Activated effector memory CD4-positive, alpha-beta T cell treated with anti-CD3 and anti-CD28 coated beads, Interleukin-2, amount 50 U/mL, for 16 hours (primary cell): Measurements from ENCODE around the gene SARM1.
"Not testable (repeated sequence)": the region's sequence is repeated elsewhere in the genome, so short reads cannot be mapped to it uniquely, and the experiment has no call there.

ENCODE experiments used
- DNase-seq: peaks from one replicate; pipeline ENCODE4 v3.0.0-alpha.2; 2020

SARM1 gene

DNA sequence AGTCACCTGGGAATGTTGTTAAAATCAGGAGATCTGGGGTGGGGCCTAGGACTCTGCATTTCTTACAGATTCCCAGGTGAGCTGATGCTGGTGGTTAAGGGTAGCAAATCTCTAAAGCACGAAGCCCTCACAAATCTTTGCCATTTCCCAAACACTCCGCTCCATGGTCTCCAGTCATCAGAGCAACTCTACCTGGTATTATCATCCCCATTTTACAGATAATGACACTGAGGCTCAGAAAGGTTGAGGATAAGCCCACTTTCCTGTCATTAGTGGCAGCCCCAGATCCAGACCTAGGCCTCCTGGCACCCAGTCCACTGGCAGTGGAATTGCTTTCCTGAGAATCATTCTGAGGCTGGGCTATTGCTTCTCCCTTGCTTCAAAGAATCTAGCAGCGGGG, 25.8 kb downstream of the SARM1 start:
- DNase-seq, result no peak

DNA sequence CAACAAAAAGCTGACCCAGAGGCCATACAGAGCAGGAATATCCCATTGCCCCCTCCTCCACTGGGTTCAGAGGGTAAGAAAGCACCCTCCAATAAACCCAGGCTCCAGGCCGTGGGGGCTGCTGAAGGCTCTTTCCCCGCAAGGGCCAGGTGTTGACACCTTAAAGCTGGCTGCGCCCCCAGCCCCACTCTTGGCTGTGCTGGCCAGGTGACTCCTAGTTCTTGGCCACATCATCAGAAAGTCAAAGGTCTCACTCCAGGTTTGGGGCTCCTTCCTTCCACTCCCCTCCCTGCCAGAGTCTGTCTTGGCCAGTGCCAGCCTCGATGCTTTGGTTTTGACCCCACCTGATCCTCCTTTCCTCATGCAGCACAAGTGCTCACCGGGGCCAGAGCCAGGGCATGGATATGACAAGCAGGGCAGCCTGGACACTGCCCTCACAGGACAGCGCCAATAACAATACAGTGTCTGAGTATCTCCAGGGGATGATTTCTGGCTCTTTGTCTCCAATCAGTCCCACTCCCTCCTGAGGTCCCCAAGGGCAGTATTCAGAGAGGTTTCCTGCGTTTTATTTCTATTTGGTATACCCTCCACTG, 26.3 kb downstream of the SARM1 start:
- DNase-seq, result no peak

DNA sequence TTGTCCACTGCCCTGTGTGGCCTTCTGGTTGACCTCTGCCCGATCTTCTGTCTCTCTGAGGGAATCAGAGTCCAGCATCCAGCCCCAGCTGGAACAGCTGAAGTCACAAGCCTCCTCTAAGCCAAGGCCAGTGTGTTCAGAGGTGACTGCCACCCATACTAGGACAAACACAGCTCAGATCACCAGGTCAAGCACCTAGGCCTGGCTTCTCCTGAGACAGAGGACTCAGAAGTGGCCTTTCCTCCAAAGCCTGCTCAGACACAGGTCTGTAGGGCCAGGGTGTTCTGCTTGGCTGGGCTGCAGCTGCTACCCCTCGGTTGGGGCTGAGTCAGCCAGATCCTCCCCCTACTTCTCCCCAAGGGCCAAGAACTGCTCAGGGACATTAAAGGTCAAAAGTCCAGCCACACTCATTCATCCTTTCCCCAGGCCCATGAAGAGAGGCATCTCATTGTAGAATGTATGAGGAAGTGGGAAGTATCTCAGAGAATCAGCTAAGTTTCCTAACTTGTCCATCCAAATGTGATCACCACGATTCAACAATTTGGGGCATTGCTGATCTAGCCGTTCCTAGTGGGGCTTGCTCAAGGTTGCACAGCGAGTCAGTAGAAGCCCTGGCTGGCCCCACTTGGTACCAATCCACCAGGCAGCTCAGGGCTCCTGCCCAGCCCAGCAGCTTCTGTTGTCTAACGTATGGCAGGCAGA, 26.9 kb downstream of the SARM1 start:
- DNase-seq, result no peak

DNA sequence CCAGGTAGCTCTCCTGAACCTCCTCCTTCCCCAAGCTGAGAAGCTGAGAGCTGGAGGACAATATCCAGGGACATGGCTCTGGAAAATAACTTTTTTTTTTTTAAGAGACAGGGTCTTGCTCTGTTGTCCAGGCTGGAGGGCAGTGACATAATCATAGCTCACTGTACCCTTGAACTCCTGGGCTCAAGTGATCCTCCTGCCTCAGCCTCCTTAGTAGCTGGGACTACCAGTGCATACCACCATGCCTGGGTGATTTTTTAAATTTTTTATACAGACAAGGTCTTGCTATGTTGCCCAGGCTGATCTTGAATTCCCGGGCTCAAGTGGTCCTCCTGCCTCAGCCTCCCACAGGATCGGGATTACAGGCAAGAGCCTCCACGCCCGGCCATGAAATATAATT, 28.3 kb downstream of the SARM1 start:
- DNase-seq, result no peak

DNA sequence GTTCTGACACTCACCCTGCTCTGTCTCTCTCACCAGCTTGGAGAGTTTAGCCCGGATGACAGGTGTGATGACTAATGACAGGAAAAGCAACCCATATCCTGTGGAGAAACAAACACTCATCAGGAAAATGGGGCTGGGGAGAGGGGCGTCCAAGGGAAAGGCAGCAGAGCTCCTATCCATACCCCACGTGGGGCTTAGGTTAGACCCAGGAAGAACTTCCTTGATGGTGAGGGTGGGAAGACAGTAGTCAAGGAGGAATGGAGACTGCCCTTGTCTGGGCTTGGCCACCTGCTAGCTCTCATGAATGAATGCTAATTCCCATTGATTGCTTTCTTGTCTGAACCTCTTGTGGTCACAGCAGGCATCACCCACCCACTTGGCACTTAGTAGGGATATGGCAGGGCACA, 30.7 kb downstream of the SARM1 start:
- no peak for DNase-seq

DNA sequence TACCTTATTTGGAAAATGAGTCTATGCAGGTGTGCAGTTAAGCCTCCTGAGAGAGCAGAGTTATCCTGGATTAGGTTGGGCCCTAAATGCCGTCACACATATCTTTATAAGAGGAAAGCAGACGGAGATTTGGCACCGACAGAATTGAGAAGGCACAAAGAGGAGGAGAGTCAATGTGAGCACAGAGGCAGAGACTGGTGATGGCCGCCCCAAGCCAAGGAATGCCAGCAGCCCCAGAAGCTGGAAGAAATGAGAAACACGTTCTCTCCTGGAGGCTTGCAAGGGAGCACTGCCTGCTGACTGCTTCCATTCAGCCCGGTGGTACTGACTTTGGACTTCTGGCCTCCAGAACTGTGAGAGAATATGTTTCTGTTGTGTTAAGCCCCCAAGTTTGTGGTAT, 31.4 kb downstream of the SARM1 start:
- no peak for DNase-seq

DNA sequence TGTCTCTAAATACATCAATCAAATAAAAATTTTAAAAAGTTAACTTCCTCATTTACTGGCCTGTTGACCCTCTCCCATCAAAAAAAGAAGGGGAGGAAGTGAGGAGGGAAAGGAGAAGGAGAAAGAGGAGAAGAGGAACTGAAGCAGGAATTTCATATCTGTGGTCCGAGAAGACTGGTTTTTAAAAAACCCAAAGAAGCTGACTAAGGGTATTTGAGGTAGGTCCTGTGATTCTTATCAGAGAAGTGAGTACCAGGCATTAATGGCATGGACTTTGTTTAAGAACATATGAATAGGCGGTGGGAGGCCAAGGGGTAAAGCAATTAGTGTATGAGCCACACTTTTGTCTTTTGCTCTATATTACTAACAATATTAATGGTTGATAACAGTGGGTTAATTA, 32.5 kb downstream of the SARM1 start:
- no peak for DNase-seq

DNA sequence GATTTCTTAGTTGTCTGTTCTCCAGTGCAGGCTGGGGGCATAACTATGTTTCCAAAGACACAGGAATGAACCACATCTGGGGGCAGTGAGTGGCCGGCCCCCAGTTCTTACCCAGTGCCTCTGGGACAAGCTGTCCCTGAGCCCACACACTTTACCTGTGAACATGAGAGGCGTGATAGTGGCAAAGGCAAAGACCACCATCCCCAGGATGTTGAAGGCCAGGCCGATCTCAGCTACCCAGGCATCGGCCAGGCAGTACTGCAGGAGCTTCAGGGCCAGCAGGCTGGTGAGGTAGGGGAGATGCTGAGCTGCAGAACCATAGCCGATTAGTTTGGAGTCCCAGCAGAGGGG, 32.9 kb downstream of the SARM1 start:
- DNase-seq, result no peak

DNA sequence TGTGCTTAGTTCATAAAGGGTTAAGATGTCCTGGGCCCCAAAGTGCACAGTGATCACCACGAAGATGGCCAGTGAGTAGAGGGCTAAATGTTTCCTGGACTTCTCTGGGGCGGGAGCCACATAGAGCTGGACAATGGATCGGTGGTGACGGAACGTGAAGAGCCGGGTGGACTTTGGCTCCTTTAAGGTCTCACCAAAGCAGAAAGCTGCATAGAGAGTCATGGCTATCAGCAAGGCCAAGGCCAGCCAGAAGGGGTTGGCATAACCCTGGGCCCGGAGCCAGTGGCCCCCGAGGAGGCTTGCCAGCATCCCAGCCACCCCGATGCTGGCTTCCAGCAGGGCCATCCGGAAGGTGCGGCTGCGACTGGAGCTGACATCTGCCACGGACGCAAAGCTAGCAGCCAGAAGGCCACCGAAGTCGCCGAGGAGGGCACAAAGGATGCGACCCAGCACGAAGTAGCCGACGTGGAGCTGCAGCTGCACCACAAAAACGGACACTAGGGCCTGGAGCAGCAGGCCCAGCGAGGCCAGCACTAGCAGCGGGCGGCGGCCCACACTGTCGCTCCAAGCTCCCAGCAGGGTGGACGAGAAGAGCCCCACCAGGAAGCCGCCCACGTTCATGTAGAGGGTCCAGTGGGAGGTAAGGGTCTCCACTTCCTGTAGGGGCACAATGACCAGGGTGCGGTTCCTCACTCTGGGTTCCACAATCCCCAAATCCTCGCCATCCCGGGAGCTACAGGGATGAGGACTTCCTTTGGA, 33.5 kb downstream of the SARM1 start:
- no peak for DNase-seq

DNA sequence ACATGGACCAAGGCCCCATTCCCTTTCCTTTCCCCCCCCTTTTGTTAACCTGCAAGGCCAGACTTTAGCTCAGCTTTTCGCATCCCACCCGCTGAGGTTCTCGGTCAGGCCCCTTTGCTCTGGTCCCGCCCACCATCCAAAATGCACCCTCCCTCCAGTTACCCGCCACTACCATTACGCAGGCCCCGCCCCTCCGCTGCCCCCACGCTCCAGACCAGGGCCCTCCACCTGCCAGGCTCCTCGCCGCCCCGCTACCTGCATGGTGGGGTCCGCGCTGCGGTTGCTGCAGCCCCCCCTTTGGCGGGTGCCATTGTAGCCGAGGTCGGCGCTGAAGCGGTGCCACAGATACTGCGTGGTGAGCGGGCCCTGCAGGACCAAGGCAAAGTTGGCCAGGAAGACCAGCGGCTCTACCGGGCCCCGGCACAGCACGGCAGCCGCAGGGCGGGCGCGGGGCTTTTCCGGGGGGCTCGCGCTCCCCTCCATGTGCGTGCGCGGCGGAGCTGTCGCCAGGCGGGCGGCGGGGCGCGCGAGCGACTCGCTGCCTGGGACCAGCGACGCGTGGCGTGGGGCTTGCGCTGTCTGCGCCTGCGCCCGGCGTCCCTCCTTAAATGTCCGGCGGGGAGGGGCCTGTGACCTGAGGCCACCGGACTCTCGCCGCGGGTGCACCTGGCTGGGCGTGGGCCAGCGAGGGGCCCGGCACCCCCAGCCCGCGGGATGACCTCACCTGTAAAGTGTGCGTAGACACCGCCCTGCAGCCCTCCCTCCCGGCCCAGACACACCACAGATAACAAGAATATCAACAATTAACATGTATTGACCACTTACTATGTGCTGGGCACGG, 34.4 kb downstream of the SARM1 start, which contains the start of gene SLC46A1:
TSS of gene SLC46A1 (minus strand) at position 581 of the 841 bp plus-strand sequence. CDS start at position 483, 98 bp downstream.
- DNase-seq, result peak; percentile 79

DNA sequence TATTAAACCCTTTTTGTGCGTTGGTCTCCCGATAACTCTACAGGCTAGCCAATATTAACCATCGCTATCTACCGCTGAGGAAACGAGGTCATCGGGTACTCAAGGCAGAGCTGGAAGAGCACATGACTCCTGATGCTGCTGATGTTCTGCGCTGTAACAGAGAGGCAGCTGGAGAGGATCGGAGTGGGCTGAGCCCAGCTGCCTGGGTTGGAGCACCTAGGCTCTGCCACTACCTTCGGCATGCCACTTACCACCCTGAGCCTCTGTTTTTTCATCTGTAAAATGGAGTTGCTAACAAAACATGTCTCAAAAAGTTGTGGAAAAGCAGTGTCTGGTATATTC, 35.0 kb downstream of the SARM1 start:
- no peak for DNase-seq

DNA sequence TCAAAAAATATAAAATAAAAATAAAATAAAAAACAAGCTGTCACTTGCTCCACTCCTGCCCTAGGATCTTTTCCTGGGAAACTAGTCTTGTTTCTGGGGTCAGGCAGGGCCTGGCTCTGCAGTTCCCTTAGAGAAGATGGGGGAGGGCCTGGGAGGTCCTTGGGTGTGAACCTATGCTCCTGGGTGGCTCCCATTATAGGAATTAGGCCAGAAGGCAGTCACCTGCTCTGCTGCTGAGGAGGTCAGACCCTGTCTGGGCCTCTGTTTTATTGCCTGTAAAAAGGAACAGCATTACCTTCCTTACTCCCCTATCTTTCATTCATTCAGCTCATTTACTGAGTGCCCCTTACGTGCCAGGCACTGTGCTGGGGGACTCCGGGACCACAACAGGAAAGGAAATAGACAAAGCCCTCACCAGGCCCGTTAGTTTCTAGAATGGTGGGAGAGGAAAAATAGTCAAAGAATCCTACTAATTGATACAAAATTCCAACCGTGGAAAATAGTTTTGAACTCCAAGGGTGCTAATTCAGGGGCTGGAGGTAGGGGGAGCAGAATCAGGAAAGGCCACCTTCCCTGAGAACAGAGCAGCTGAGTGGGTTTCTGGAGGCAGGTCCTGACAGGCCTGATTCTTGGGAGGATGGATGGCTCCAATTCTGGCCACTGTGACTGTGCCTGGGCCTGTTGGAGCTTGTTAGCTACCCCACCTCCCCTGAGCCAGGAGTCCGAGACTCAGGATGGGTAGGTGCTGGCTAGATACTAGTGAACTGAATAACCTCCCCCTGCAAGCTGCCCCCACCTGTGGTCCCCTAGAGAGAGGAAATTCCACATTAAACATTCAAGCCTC, 35.9 kb downstream of the SARM1 start:
- no peak for DNase-seq

DNA sequence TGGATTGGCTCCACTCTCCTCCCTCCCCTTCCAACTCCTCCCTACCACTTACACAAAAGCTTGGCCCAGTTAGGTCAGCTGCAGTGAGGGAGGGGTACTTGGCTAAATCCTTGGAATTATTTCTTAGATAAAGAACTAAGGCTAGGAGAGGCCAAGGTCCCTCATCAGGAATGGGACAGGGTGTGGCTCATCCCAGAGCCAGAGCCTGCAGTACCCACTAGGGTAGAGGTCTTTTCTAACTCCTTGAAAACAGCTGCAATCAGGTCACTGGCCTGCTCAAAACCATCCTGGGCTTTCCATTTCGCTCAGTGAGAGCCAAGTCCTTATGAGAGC, 36.4 kb downstream of the SARM1 start:
- no peak for DNase-seq

DNA sequence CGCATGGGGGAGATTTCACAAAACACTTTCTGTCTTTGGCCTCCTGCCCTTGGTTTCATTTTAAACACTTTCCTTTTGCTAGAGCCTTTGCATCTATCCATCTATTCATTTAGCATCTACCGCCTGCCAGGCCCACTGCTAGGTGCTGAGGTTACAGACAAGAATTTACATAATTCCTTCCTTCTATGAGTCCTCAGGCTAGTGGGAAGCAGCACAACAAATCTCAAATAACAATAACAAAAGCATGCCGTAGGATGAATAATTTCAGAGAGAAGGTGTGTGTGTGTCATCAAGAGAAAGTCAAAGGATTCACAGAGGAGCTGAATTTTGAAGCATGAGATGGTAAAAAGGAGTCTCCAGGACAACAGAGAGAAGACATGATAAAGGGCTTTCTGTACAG, 40.6 kb downstream of the SARM1 start:
- no peak for DNase-seq

DNA sequence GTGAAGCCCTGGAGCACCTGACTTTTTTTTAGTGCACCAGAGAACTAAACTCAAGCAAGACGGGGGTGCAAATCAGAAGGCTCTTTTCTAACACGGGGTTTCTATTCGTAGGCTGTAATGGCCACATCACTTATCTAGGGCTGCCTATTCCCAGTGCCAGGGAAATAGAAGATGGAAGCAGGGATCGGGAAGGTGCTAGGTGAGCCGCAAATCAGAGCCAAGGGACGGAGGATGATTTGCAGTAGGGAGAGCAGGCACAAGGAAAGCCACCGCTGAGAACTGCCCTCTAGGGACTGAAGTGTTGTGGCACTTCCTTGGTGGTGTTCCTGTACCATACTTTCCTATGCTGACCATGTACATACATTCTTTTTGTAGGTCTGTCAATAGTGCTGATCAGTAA, 42.3 kb downstream of the SARM1 start:
- DNase-seq, result no peak

DNA sequence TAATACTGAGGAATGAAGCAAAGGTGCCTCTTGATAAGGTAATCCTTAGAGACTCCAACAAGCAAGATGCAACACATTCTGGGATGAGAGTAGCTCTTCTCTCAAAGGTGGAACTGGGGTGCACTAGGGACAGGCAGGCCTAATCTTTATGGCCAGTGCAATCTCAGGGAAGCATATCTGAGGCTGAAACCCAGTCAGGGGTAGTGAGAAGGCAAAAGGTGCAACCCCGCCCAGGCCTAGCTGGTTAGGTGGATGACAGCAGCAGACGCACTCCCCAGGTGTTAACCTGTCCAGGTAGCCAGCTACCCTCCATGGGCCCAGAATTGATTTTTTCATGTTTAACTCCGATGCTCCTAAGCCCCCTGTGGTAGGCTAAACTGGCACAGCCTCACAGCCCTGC, 44.4 kb downstream of the SARM1 start:
- no peak for DNase-seq

DNA sequence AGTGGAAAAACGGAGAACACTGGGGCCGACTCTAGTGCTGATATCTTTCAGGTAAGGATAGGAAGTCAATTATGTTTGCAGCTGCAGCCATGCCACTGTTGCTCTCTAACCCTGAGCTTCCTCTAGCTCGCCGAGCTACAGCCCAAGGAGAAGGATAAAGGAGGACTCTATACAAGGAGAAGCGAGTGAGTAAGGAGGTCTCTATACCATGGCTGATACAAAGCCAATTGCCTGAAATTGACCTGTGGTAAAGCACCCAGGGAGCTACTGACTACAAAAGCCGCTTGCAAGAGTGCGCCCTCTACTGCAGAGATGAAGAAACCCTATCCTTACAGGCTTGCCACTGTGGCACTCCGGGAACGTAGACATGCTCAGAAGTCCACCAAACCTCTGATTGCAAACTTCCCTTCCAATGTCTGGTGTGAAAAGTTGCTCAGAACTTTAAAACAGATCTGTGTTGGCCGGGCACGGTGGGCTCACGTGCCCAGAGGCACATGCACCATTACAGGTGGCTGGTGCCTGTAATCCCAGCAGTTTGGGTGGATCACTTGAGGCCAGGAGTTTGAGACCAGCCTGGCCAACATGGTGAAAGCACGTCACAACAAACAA, 45.3 kb downstream of the SARM1 start:
- DNase-seq, result peak; percentile 77

DNA sequence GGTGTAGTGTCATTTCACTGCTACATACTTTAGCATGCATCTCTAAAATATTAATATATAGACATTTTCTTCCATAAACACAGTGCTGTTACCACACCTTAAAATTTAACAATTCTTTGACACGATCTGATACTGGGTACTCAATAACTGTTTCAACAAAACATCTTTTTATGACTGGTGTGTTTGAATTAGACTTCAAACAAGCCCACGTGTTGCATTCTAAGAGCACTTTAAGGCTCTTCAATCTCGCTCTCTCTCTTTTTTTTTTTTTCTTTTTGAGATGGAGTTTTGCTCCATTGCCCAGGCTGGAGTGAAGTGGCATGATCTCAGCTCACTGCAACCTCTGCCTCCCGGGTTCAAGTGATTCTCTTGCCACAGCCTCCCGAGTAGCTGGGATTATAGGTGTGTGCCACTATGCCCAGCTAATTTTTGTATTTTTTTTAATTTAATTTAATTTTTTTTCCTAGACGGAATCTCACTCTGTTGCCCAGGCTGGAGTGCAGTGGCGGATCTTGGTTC, 50.4 kb downstream of the SARM1 start:
- no peak for DNase-seq

DNA sequence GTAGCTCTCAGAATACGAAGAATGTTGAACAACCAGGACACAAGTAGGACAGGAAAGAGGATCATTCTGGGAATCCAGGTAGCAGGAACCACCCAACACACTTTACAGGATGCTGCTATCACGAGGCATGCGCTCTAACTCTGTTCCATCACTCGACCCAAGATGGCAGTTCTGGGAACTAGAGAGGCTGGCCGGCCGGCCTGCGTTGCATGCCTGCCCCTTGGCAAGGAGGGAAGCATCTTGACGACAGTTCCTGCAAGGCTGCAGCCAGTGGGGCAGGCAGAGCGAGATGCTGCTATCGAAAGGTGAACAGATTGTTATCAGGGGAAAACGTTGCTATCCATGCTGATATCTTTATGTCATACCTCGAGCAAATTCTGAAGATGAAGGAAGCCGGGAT, 53.7 kb downstream of the SARM1 start:
- DNase-seq, result no peak

DNA sequence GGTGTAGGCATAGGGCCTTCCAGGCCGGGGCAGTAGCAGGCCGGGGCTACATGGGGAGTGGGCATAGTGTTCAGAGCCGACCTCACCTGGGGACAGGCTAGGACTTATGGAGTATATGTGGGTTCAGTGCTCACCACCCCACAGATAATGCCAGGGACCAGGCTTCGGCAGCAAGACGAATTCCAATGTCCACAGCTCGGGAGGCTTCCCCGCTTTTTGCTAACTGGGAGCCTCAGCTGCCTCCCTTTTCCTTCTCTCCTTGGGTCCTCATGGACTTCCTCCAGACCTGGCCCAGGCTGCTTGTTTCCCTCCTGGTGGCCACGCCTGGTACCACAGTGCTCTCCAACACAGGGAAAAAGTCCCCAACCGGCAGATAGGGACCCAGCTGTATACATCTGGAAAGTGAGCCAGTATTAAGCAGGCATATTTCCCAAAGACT, 54.6 kb downstream of the SARM1 start:
- no peak for DNase-seq

DNA sequence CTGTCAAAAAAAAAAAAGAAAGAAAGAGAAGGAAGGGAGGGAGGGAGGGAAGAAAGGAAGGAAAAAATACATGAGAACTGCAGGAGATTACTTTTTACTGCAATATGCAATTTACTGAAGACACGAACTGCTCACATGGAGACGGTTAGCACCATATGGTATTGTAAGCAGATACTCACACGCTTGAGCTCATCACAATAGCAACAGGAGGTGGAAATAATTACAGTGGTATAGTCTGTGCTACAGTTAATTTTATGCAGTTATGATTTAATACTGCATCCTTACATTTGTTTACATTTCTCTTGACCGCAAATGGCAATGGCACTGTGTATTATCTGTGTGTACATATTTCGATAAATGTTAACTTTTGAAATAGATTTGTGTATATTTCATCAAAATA, 55.9 kb downstream of the SARM1 start:
- no peak for DNase-seq

DNA sequence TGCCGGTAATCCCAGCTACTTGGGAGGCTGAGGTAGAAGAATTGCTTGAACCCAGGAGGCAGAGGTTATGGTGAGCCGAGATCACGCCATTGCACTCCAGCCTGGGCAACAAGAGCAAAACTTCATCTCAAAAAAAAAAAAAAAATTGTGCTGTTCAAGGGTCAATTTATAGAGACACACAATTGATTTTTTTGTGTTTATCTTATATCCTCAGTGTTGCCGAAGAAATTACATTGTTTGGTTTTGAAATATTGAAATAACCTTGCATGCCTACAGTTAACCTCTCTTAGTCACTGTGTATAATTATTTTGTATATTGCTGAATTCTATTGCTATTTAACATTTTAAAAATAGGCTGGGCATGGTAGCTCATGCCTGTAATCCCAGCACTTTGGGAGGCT, 56.5 kb downstream of the SARM1 start:
- DNase-seq, result not testable (repeated sequence)
